H9 (cell line): ENCODE measurements around the gene WDR59. TPM values are rescaled to one million over a fixed set of nuclear protein-coding genes. Genes with fewer than 3 reads are reported as not detected.

Experiments
- DNase-seq: peaks from one replicate; pipeline ENCODE4 v3.0.0-alpha.2; 2017
- H2AFZ ChIP-seq: one replicate; pipeline ENCODE4 v1.6.1; 2013; ENCODE audit warnings: mild to moderate bottlenecking, low read length, control low read depth, moderate library complexity
- H2AK5ac ChIP-seq: 2 replicates; pipeline ENCODE4 v1.6.1; 2013; ENCODE audit warnings: low read length, control low read depth, mixed read lengths; ENCODE audit not compliant: insufficient read length
- H2BK120ac ChIP-seq: one replicate; pipeline ENCODE4 v1.6.1; 2013; ENCODE audit warnings: low read depth, mild to moderate bottlenecking, low read length, control low read depth, inconsistent platforms; ENCODE audit not compliant: poor library complexity, severe bottlenecking
- H2BK12ac ChIP-seq: 2 replicates; pipeline ENCODE4 v1.6.1; 2013; ENCODE audit warnings: low read length, control low read depth, mixed read lengths, low read depth; ENCODE audit not compliant: insufficient read length
- H2BK15ac ChIP-seq: 2 replicates; pipeline ENCODE4 v1.6.1; 2013; ENCODE audit warnings: low read depth, low read length, control low read depth
- H2BK20ac ChIP-seq: one replicate; pipeline ENCODE4 v1.6.1; 2013; ENCODE audit warnings: low read depth, mild to moderate bottlenecking, low read length, control low read depth, inconsistent platforms; ENCODE audit not compliant: poor library complexity, severe bottlenecking
- H2BK5ac ChIP-seq: 2 replicates; pipeline ENCODE4 v1.6.1; 2013; ENCODE audit warnings: low read length, control low read depth, mixed read lengths; ENCODE audit not compliant: insufficient read length
- H3K14ac ChIP-seq: 2 replicates; pipeline ENCODE4 v1.6.1; 2013; ENCODE audit warnings: low read length, control low read depth; ENCODE audit not compliant: insufficient read depth
- H3K18ac ChIP-seq: 2 replicates; pipeline ENCODE4 v1.6.1; 2013; ENCODE audit warnings: low read depth, mild to moderate bottlenecking, mixed read lengths, low read length, control low read depth; ENCODE audit not compliant: insufficient read length
- H3K23ac ChIP-seq: 2 replicates; pipeline ENCODE4 v1.6.1; 2013; ENCODE audit warnings: low read length, control low read depth, mixed read lengths, low read depth; ENCODE audit not compliant: insufficient read length
- H3K23me2 ChIP-seq: 2 replicates; pipeline ENCODE4 v1.6.1; 2013; ENCODE audit warnings: low read depth, mild to moderate bottlenecking, mixed read lengths, low read length, control low read depth; ENCODE audit not compliant: insufficient read length, poor library complexity, severe bottlenecking
- H3K27ac ChIP-seq: 2 replicates; pipeline ENCODE4 v1.5.1; 2013; ENCODE audit warnings: low read length, control low read depth, mixed read lengths, low read depth; ENCODE audit not compliant: insufficient read length
- H3K27me3 ChIP-seq: 2 replicates; pipeline ENCODE4 v1.6.1; 2013; ENCODE audit warnings: low read length, control low read depth, inconsistent platforms; ENCODE audit not compliant: insufficient read depth
- H3K4ac ChIP-seq: 2 replicates; pipeline ENCODE4 v1.6.1; 2013; ENCODE audit warnings: low read depth, mild to moderate bottlenecking, control low read depth, inconsistent platforms, low read length, moderate library complexity
- H3K4me1 ChIP-seq: 2 replicates; pipeline ENCODE4 v1.6.1; 2013; ENCODE audit warnings: low read length, control low read depth, inconsistent platforms; ENCODE audit not compliant: insufficient read depth
- H3K4me2 ChIP-seq: 2 replicates; pipeline ENCODE4 v1.6.1; 2013; ENCODE audit warnings: low read length, control low read depth, mixed read lengths; ENCODE audit not compliant: insufficient read length, insufficient read depth
- H3K56ac ChIP-seq: 2 replicates; pipeline ENCODE4 v1.6.1; 2013; ENCODE audit warnings: low read depth, mild to moderate bottlenecking, mixed read lengths, low read length, control low read depth; ENCODE audit not compliant: insufficient read length
- H3K79me1 ChIP-seq: 2 replicates; pipeline ENCODE4 v1.6.1; 2013; ENCODE audit warnings: low read depth, mild to moderate bottlenecking, moderate library complexity, low read length, control low read depth, inconsistent platforms; ENCODE audit not compliant: insufficient read depth, poor library complexity, severe bottlenecking
- H3K79me2 ChIP-seq: 2 replicates; pipeline ENCODE4 v1.6.1; 2013; ENCODE audit warnings: low read length, control low read depth, inconsistent platforms; ENCODE audit not compliant: insufficient read depth
- H3K9ac ChIP-seq: 2 replicates; pipeline ENCODE4 v1.6.1; 2013; ENCODE audit warnings: low read length, control low read depth, mixed read lengths; ENCODE audit not compliant: insufficient read length; ENCODE audit errors: extremely low read depth
- H3K9me3 ChIP-seq: one replicate; pipeline ENCODE4 v1.6.1; 2013; ENCODE audit warnings: low read depth, low read length, inconsistent platforms; ENCODE audit not compliant: control insufficient read depth
- H3T11ph ChIP-seq: one replicate; pipeline ENCODE4 v1.6.1; 2013; ENCODE audit warnings: mild to moderate bottlenecking, low read length, control low read depth, inconsistent platforms
- H4K20me1 ChIP-seq: one replicate; pipeline ENCODE4 v1.6.1; 2013; ENCODE audit not compliant: control insufficient read depth, insufficient read length, insufficient read depth
- H4K5ac ChIP-seq: 2 replicates; pipeline ENCODE4 v1.6.1; 2013; ENCODE audit warnings: low read depth, mild to moderate bottlenecking, mixed read lengths, low read length, control low read depth; ENCODE audit not compliant: insufficient read length
- H4K8ac ChIP-seq: replicated peaks from 2 replicates; pipeline ENCODE4 v1.6.1; 2013; ENCODE audit warnings: low read length, control low read depth, mixed read lengths, low read depth; ENCODE audit not compliant: insufficient read length
- H4K91ac ChIP-seq: 2 replicates; pipeline ENCODE4 v1.6.1; 2013; ENCODE audit warnings: low read depth, mild to moderate bottlenecking, moderate library complexity, mixed read lengths, low read length, control low read depth; ENCODE audit not compliant: insufficient read length
- H3K27ac Mint-ChIP-seq, 3 experiments: 2 replicates in 2 of 3; 3 replicates in 1 of 3; pipeline ENCODE4 v1.8.0; 2020 to 2021; ENCODE audit warnings: mixed read lengths in 3 of 3, mild to moderate bottlenecking in 1 of 3, moderate library complexity in 1 of 3
- H3K27me3 Mint-ChIP-seq: 2 replicates; pipeline ENCODE4 v1.8.0; 2021; ENCODE audit warnings: low read depth, mild to moderate bottlenecking, moderate library complexity, mixed read lengths
- H3K36me3 Mint-ChIP-seq, 3 experiments: 2 replicates in 2 of 3; 3 replicates in 1 of 3; pipeline ENCODE4 v1.8.0; 2020 to 2021; ENCODE audit warnings: low read depth in 3 of 3, mixed read lengths in 3 of 3; ENCODE audit not compliant: insufficient read depth in 1 of 3
- H3K4me1 Mint-ChIP-seq, 2 experiments: 2 replicates each; pipeline ENCODE4 v1.8.0; 2020; ENCODE audit warnings: mixed read lengths in 2 of 2
- H3K4me3 Mint-ChIP-seq, 2 experiments: 2 replicates in 1 of 2; 3 replicates in 1 of 2; pipeline ENCODE4 v1.8.0; 2020 to 2021; ENCODE audit warnings: mild to moderate bottlenecking in 2 of 2, mixed read lengths in 2 of 2, moderate library complexity in 1 of 2
- H3K9me3 Mint-ChIP-seq, 2 experiments: 2 replicates in 1 of 2; 3 replicates in 1 of 2; pipeline ENCODE4 v1.8.0; 2020; ENCODE audit warnings: mild to moderate bottlenecking in 2 of 2, mixed read lengths in 2 of 2, moderate library complexity in 1 of 2
- CTCF ChIP-seq: fragments of 200-600 bp; sonication (generic); conservative IDR thresholded peaks from 3 replicates; pipeline ENCODE4 v1.8.0; 2021; ENCODE audit warnings: antibody characterized with exemption, mild to moderate bottlenecking
- WGBS: extraction: QIAGEN DNeasy Blood & Tissue Kit; methylation state at CpG from one replicate; pipeline ENCODE4 v1.1.7; 2013; ENCODE audit warnings: missing lambda C conversion rate, low lambda C conversion rate, mixed read lengths; ENCODE audit not compliant: insufficient read length; ENCODE audit errors: extremely low coverage; 5-methylcytosine and 5-hydroxymethylcytosine counted together
- total RNA-seq: library from RNA; stranded (reverse); gene quantifications from 2 replicates; pipeline ENCODE4 v1.2.1, GENCODE V29; 2021

The WDR59 gene
- total RNA-seq, 1 experiment from 2014 or later, result 97.5 TPM

GRCh38 chr16:75028544-75029135, 43.7 kb upstream of the WDR59 start:
- Histone ChIP-seq H2AK5ac (no peak overlapping the region), H3K56ac (no peak overlapping the region), H3T11ph (no peak overlapping the region), H3K79me1 (no peaks in the 10 kb centered on the region), H3K18ac (no peak overlapping the region), H2BK20ac (no peak overlapping the region), H2AFZ (no peak overlapping the region), H4K8ac (no peak overlapping the region), H4K5ac (no peak overlapping the region), H3K23me2 (no peaks in the 10 kb centered on the region), H4K91ac (no peak overlapping the region), H3K9me3 (no peaks in the 10 kb centered on the region), H2BK120ac (no peak overlapping the region), H3K27ac (no peak overlapping the region), H4K20me1 (no peaks in the 10 kb centered on the region), H3K4ac (no peak overlapping the region), H3K4me1 (peaks cover 6% of the 10 kb centered on the region; the same call in 1 of the 2 replicates), H3K27me3 (no peaks in the 10 kb centered on the region), H2BK15ac (no peak overlapping the region), H3K23ac (no peak overlapping the region), H3K14ac (no peak overlapping the region), H3K79me2 (peaks cover 4% of the 10 kb centered on the region; the same call in 1 of the 2 replicates), H2BK12ac (no peak overlapping the region), H3K4me2 (no peak overlapping the region), H3K9ac (no peak overlapping the region), H2BK5ac (no peak overlapping the region)
- Mint-ChIP-seq H3K36me3 (peaks cover 0 to 12% (median 2%) of the 10 kb centered on the region in 3 experiments; a peak in 3 of 7 replicates), H3K4me3 (no peak overlapping the region), H3K27ac (no peak overlapping the region), H3K27me3 (no peaks in the 10 kb centered on the region), H3K4me1 (peaks cover 4 to 10% of the 10 kb centered on the region in 2 experiments; a peak in 3 of 4 replicates), H3K9me3 (peaks cover 2 to 3% of the 10 kb centered on the region in 2 experiments; a peak in 1 of 5 replicates)
- TF ChIP-seq CTCF, result no peak
- no CpG with 5 or more reads among the region's 4 CpGs for WGBS
- DNase-seq, result no peak
